SJCRH30 (cell line): Measurements from ENCODE around the gene MYO15B. TPM values are rescaled to one million over a fixed set of nuclear protein-coding genes. Genes with fewer than 3 reads are reported as not detected.
"Not testable (repeated sequence)": the region's sequence is repeated elsewhere in the genome, so short reads cannot be mapped to it uniquely, and the experiment has no call there.

Source experiments
- DNase-seq, 2 experiments: peaks; one replicate each; pipeline ENCODE4 v3.0.0-alpha.2; 2015 to 2020
- H3K27ac ChIP-seq: fragments of 250-450 bp; sonication (Bioruptor Pico); 2 replicates; pipeline ENCODE4 v1.5.1; 2020; ENCODE audit warnings: mild to moderate bottlenecking, moderate library complexity
- H3K27me3 ChIP-seq: fragments of 250-450 bp; sonication (Bioruptor Pico); 2 replicates; pipeline ENCODE4 v1.5.1; 2020; ENCODE audit warnings: mild to moderate bottlenecking, moderate library complexity
- H3K36me3 ChIP-seq: fragments of 250-450 bp; sonication (Bioruptor Pico); 2 replicates; pipeline ENCODE4 v1.5.1; 2020; ENCODE audit warnings: mild to moderate bottlenecking, moderate library complexity
- H3K4me1 ChIP-seq: fragments of 250-450 bp; sonication (Bioruptor Pico); 2 replicates; pipeline ENCODE4 v1.5.1; 2020; ENCODE audit warnings: mild to moderate bottlenecking, moderate library complexity
- H3K4me3 ChIP-seq: fragments of 250-450 bp; sonication (Bioruptor Pico); 2 replicates; pipeline ENCODE4 v1.5.1; 2020; ENCODE audit warnings: mild to moderate bottlenecking, moderate library complexity
- H3K9me3 ChIP-seq: fragments of 250-450 bp; sonication (Bioruptor Pico); replicated peaks from 2 replicates; pipeline ENCODE4 v1.5.1; 2020; ENCODE audit warnings: mild to moderate bottlenecking, moderate library complexity
- total RNA-seq: library from RNA; depleted of rRNA; stranded (reverse); fragments of >200 nt; shearing (Covaris generic); gene quantifications from 2 replicates; pipeline ENCODE4 v1.2.3, GENCODE V29; 2014

MYO15B gene
- total RNA-seq, 1 experiment from 2014 or later: 0.02 TPM

- Histone ChIP-seq H3K9me3 (no peaks in the 10 kb centered on the region), H3K4me3 (no peak overlapping the region), H3K27ac (no peak overlapping the region), H3K4me1 (no peaks in the 10 kb centered on the region), H3K36me3 (no peaks in the 10 kb centered on the region), H3K27me3 (peaks cover 34% of the 10 kb centered on the region; the same call in 1 of the 2 replicates)
- DNase-seq: no peak
These were observed 20.8 kb upstream of the MYO15B start for GRCh38 chr17:75566834-75567233.

- Histone ChIP-seq H3K27ac (no peak overlapping the region), H3K4me1 (no peaks in the 10 kb centered on the region), H3K4me3 (no peak overlapping the region), H3K27me3 (peaks cover 25% of the 10 kb centered on the region; the same call in 1 of the 2 replicates), H3K9me3 (no peaks in the 10 kb centered on the region), H3K36me3 (no peaks in the 10 kb centered on the region)
- no peak for DNase-seq
These were observed 19.0 kb upstream of the MYO15B start for GRCh38 chr17:75568412-75569255.

DNA sequence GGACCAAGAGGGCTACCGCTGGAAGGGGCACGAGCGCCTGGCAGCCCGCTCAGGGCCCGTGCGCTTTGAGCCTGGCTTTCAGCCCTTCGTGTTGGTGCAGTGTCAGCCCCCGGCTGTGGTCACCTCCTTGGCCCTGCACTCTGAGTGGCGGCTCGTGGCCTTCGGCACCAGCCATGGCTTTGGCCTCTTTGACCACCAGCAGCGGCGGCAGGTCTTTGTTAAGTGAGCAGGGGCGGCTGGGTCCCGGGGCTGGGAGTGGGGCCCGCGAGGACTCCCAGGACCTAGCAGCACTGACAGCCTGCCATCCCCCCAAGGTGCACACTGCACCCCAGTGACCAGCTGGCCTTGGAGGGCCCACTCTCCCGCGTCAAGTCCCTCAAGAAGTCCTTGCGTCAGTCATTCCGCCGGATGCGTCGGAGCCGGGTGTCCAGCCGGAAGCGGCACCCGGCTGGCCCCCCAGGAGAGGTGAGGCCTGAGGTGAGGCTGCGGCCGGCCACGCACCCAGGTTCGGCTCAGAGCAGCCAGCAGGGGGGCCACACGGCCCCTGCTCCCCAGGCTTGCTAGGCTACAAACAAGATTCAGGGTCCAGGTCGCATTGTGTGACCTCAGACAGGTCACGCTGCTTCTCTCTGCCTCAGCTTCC is 17.4 kb upstream of the MYO15B start:
- peaks cover 26% of the 10 kb centered on the region for H3K27me3 ChIP-seq
- no peaks in the 10 kb centered on the region for H3K4me1 ChIP-seq
- H3K4me3 ChIP-seq: no peak overlapping the region
- no peak for DNase-seq
- H3K9me3 ChIP-seq: no peaks in the 10 kb centered on the region
- H3K27ac ChIP-seq: no peak overlapping the region
- H3K36me3 ChIP-seq: no peaks in the 10 kb centered on the region

DNA sequence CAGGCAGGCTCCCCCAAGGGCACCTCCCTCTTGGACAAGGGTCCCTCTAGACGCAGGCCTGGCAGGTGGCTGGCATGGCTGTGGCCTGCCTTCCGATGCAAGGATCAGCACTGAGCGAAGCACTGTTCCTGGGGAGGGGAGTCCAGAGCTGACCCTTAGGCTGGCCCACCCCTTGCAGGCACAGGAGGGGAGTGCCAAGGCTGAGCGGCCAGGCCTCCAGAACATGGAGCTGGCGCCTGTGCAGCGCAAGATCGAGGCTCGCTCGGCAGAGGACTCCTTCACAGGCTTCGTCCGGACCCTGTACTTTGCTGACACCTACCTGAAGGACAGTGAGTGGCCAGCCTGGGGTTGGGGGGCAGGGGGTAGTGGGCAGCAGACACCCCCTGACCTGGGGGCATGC is 16.8 kb upstream of the MYO15B start:
- Histone ChIP-seq H3K36me3 (no peaks in the 10 kb centered on the region), H3K4me1 (no peaks in the 10 kb centered on the region), H3K4me3 (no peak overlapping the region), H3K27me3 (peaks cover 24% of the 10 kb centered on the region), H3K27ac (no peak overlapping the region), H3K9me3 (no peaks in the 10 kb centered on the region)
- DNase-seq: no peak

- H3K4me3 ChIP-seq: no peak overlapping the region
- H3K9me3 ChIP-seq: no peaks in the 10 kb centered on the region
- no peaks in the 10 kb centered on the region for H3K36me3 ChIP-seq
- peaks cover 21% of the 10 kb centered on the region for H3K27me3 ChIP-seq
- DNase-seq: peak; percentile 53 to 62
- no peak overlapping the region for H3K27ac ChIP-seq
- H3K4me1 ChIP-seq: no peaks in the 10 kb centered on the region
These were observed 16.3 kb upstream of the MYO15B start for GRCh38 chr17:75571197-75571884.

DNA sequence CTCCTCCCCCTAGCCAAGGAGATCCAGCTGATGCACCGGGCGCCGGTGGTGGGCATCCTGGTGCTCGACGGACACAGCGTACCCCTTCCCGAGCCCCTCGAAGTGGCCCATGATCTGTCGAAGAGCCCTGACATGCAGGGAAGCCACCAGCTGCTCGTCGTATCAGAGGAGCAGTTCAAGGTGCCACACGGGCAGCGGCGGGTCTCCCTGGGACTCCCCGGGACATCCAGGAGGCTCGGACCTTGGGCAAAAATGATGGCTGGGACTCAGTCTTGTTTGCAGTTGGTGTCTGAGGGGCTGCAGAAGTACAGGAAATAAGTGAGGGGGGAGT is 15.8 kb upstream of the MYO15B start:
- Histone ChIP-seq H3K36me3 (no peaks in the 10 kb centered on the region), H3K4me3 (no peak overlapping the region), H3K9me3 (no peaks in the 10 kb centered on the region), H3K27ac (no peak overlapping the region), H3K27me3 (peaks cover 17% of the 10 kb centered on the region), H3K4me1 (no peaks in the 10 kb centered on the region)
- no peak for DNase-seq

GRCh38 chr17:75572713-75573539 is 14.7 kb upstream of the MYO15B start:
- no peak for DNase-seq
- Histone ChIP-seq H3K9me3 (no peaks in the 10 kb centered on the region), H3K4me1 (no peaks in the 10 kb centered on the region), H3K36me3 (no peaks in the 10 kb centered on the region), H3K27ac (no peak overlapping the region), H3K27me3 (peaks cover 17% of the 10 kb centered on the region), H3K4me3 (no peak overlapping the region)

DNA sequence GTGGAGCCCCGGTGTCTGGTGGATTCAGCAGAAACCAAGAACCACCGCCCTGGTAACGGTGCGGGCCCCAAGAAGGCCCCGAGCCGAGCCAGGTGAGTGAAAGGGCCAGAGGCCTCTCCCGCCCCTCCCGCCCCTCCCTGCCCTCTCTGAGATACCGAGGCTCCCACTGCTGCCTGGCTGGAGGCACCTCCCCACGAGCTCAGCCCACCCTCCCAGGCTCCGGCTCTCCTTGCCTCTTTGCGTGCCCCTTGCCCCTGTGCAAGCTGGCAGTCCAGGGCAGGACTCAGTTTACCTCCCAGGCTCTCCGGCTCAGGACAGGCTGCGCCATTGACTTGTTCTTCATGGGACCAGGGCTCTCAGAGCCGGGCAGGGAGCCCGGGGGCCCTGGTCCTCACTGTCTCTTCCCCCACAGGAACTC is 14.1 kb upstream of the MYO15B start:
- no peak overlapping the region for H3K27ac ChIP-seq
- H3K9me3 ChIP-seq: no peaks in the 10 kb centered on the region
- H3K4me3 ChIP-seq: no peak overlapping the region
- DNase-seq: no peak
- H3K4me1 ChIP-seq: no peaks in the 10 kb centered on the region
- H3K36me3 ChIP-seq: no peaks in the 10 kb centered on the region
- H3K27me3 ChIP-seq: peaks cover 17% of the 10 kb centered on the region

DNA sequence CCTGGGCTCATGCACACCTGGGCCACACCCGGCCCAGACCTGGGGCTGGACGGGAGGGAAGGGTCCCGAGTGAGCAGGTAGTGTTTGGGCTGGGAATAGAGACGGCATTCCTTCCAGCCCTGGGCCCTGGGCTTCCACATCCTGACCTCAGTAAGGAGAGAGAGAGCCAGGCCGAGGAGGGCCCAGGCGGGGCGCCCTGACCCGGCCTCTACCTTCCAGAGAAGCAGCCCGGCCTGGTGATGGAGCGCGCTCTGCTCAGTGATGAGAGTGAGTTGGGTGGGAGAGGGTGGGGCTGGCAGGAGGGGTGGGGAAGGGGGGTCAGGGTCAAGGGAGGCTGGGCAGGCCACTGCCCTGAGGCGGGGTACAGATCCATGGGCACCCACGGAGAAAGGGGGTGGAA is 13.6 kb upstream of the MYO15B start:
- H3K9me3 ChIP-seq: no peaks in the 10 kb centered on the region

DNA sequence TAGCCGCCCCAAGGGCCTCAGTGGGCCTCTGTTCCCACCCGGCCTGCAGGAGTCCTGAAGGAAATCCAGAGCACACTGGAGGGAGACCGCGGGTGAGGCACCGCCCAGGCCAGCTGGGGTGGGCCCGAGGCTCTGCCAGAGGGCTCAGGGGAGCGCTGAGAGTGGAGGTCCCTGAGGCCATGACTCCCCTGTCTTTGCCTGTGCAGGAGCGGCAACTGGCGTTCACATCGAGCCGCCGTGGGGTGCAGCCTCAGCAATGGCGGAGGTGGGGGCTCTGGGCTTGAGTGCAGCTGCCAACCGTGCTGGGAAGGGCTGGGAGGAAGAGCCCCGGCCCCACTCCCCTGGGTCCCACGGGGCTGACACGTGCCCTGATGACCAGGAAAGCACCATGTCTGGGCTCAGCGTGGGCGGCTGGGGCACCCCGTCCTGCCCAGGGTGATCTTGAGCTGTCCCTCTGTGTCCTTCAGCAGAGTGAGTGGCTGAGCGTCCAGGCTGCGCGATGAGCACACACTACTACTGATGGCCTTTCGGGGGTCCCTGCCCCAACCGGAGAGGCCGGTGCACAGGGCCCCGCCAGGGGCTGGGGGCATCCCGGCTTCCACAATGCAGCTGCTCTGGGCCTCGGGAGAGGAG is 13.1 kb upstream of the MYO15B start:
- no peak for DNase-seq
- Histone ChIP-seq H3K27ac (no peak overlapping the region), H3K9me3 (no peaks in the 10 kb centered on the region), H3K4me1 (no peaks in the 10 kb centered on the region), H3K27me3 (peaks cover 17% of the 10 kb centered on the region), H3K36me3 (no peaks in the 10 kb centered on the region), H3K4me3 (no peak overlapping the region)

More for the DNA sequence above, 13.6 kb upstream of the MYO15B start:
- Histone ChIP-seq H3K36me3 (no peaks in the 10 kb centered on the region), H3K27me3 (peaks cover 17% of the 10 kb centered on the region), H3K4me3 (no peak overlapping the region), H3K27ac (no peak overlapping the region), H3K4me1 (no peaks in the 10 kb centered on the region)
- no peak for DNase-seq

DNA sequence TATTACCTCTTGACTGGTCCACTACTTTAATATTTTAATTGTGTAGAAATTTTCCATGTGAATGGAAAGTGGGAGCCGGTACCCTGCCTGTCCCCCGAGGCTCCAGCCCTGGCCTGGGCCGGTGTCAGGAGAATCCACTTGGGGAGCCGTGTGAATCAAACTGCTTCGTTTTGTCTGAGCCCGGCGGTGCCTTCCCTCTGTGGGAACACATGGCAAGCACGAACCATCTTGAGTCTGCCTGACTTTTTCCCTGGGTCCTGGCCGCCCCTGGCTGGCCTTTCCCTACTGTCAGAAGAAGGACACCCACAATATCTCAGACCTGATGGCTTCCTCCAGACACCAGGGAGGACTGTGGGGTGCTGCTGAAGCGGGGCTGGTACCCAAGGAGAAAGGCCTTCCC is 12.4 kb upstream of the MYO15B start:
- Histone ChIP-seq H3K4me3 (no peak overlapping the region), H3K36me3 (no peaks in the 10 kb centered on the region), H3K27me3 (peaks cover 17% of the 10 kb centered on the region), H3K4me1 (no peaks in the 10 kb centered on the region), H3K27ac (no peak overlapping the region), H3K9me3 (no peaks in the 10 kb centered on the region)
- DNase-seq: no peak

- H3K36me3 ChIP-seq: no peaks in the 10 kb centered on the region
- no peak overlapping the region for H3K4me3 ChIP-seq
- no peak overlapping the region for H3K27ac ChIP-seq
- no peaks in the 10 kb centered on the region; the same call in 1 of the 2 replicates for H3K9me3 ChIP-seq
- no peaks in the 10 kb centered on the region for H3K4me1 ChIP-seq
- peaks cover 17% of the 10 kb centered on the region for H3K27me3 ChIP-seq
- DNase-seq: no peak
These were observed 11.9 kb upstream of the MYO15B start for GRCh38 chr17:75575728-75576127.

GRCh38 chr17:75576661-75577060 is 10.9 kb upstream of the MYO15B start:
- Histone ChIP-seq H3K27me3 (peaks cover 17% of the 10 kb centered on the region), H3K27ac (no peak overlapping the region), H3K9me3 (no peaks in the 10 kb centered on the region; the same call in 1 of the 2 replicates), H3K36me3 (no peaks in the 10 kb centered on the region), H3K4me1 (no peaks in the 10 kb centered on the region), H3K4me3 (no peak overlapping the region)
- DNase-seq: no peak

- not testable (repeated sequence) for H3K4me3 ChIP-seq, H3K4me1 ChIP-seq, H3K36me3 ChIP-seq, H3K9me3 ChIP-seq, H3K27me3 ChIP-seq, H3K27ac ChIP-seq, DNase-seq
These were observed 6.4 kb upstream of the MYO15B start for GRCh38 chr17:75581121-75581725.
